Thyroid gland (tissue), 4 donors: ENCODE measurements around the gene GPATCH2.

ENCODE experiments used
- POLR2A ChIP-seq, 2 donors: fragments of 450-650 bp; IDR thresholded peaks; one replicate each; pipeline ENCODE4 v1.6.1; 2017; ENCODE audit warnings: antibody characterized with exemption in 2 of 2, mild to moderate bottlenecking in 2 of 2, moderate library complexity in 1 of 2
- TF ChIP-seq, protein P1 (sequence below), 6 experiments: fragments of 200-600 bp in 3 of 6; fragments of 450-650 bp in 3 of 6; sonication (generic) in 3 of 6; IDR thresholded peaks; one replicate each; pipeline ENCODE4 v1.5.1; 2016 to 2019; ENCODE audit warnings: antibody characterized with exemption in 6 of 6, mild to moderate bottlenecking in 2 of 6, inconsistent platforms in 1 of 6, moderate library complexity in 1 of 6

DNA sequence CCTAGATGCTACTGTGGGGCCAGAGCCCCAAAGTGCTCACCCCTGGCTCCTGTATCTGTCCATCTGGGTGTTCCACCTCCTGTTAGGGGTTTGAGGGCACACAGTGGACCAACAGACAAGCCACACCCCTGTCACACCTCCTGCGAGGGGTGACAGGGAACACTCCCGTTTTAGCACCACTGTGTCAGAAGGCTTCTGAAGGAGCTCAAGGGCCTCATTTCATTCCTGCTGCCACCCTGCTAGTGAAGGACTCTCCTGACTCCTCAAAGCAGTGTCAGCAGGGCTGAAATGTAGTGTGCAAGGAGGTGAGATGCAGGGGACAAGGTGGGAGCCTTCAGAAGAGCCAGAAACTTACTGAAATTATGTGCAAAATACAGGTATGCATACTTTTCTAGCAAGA is 174.6 kb downstream of the GPATCH2 start:
- TF ChIP-seq, protein P1, sequence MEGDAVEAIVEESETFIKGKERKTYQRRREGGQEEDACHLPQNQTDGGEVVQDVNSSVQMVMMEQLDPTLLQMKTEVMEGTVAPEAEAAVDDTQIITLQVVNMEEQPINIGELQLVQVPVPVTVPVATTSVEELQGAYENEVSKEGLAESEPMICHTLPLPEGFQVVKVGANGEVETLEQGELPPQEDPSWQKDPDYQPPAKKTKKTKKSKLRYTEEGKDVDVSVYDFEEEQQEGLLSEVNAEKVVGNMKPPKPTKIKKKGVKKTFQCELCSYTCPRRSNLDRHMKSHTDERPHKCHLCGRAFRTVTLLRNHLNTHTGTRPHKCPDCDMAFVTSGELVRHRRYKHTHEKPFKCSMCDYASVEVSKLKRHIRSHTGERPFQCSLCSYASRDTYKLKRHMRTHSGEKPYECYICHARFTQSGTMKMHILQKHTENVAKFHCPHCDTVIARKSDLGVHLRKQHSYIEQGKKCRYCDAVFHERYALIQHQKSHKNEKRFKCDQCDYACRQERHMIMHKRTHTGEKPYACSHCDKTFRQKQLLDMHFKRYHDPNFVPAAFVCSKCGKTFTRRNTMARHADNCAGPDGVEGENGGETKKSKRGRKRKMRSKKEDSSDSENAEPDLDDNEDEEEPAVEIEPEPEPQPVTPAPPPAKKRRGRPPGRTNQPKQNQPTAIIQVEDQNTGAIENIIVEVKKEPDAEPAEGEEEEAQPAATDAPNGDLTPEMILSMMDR (IDR thresholded peaks at IDR 0.05), result no peak
- TF ChIP-seq POLR2A (IDR thresholded peaks at IDR 0.05), result no peak
